DND-41 (cell line): ENCODE results near the gene NDUFS6.

Experiments used
- EZH2 ChIP-seq: IDR thresholded peaks from 3 replicates; pipeline ENCODE4 v1.6.1; 2012; ENCODE audit warnings: borderline replicate concordance, low read depth, mild to moderate bottlenecking, moderate library complexity, low read length, inconsistent platforms; ENCODE audit not compliant: severe bottlenecking
- TF ChIP-seq, protein P1 (sequence below): IDR thresholded peaks from 2 replicates; pipeline ENCODE4 v1.5.1; 2012; ENCODE audit warnings: borderline replicate concordance, low read length, moderate library complexity, mild to moderate bottlenecking; ENCODE audit not compliant: poor library complexity, severe bottlenecking; ENCODE audit errors: extremely low read depth

GRCh38 chr5:1830571-1831228 lies 29.5 kb downstream of the NDUFS6 start:
- TF ChIP-seq EZH2 = no peak
- TF ChIP-seq, protein P1, sequence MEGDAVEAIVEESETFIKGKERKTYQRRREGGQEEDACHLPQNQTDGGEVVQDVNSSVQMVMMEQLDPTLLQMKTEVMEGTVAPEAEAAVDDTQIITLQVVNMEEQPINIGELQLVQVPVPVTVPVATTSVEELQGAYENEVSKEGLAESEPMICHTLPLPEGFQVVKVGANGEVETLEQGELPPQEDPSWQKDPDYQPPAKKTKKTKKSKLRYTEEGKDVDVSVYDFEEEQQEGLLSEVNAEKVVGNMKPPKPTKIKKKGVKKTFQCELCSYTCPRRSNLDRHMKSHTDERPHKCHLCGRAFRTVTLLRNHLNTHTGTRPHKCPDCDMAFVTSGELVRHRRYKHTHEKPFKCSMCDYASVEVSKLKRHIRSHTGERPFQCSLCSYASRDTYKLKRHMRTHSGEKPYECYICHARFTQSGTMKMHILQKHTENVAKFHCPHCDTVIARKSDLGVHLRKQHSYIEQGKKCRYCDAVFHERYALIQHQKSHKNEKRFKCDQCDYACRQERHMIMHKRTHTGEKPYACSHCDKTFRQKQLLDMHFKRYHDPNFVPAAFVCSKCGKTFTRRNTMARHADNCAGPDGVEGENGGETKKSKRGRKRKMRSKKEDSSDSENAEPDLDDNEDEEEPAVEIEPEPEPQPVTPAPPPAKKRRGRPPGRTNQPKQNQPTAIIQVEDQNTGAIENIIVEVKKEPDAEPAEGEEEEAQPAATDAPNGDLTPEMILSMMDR = no peak
